HEK293T (cell line): ENCODE data around the gene CTSW.

Experiments used
- ARNT ChIP-seq: fragments of 450-650 bp; IDR thresholded peaks from 2 replicates; pipeline ENCODE4 v1.6.1; 2017; ENCODE audit warnings: mild to moderate bottlenecking
- ELF4 ChIP-seq: fragments of 450-650 bp; IDR thresholded peaks from 2 replicates; pipeline ENCODE4 v1.6.1; 2017; ENCODE audit warnings: antibody characterized with exemption
- FOXA1 ChIP-seq: fragments of 450-650 bp; IDR thresholded peaks from 2 replicates; pipeline ENCODE4 v1.6.1; 2016; ENCODE audit warnings: mild to moderate bottlenecking
- FOXK2 ChIP-seq: fragments of 450-650 bp; IDR thresholded peaks from 2 replicates; pipeline ENCODE4 v1.6.1; 2016; ENCODE audit warnings: mild to moderate bottlenecking
- FOXM1 ChIP-seq: fragments of 450-650 bp; IDR thresholded peaks from 2 replicates; pipeline ENCODE4 v1.6.1; 2017; ENCODE audit warnings: mild to moderate bottlenecking, borderline replicate concordance
- L3MBTL2 ChIP-seq: fragments of 450-650 bp; conservative IDR thresholded peaks from 2 replicates; pipeline ENCODE4 v1.6.1; 2016; ENCODE audit warnings: mild to moderate bottlenecking
- NFRKB ChIP-seq: fragments of 450-650 bp; IDR thresholded peaks from 2 replicates; pipeline ENCODE4 v1.6.1; 2016; ENCODE audit warnings: mild to moderate bottlenecking, moderate library complexity
- PKNOX1 ChIP-seq: fragments of 450-650 bp; IDR thresholded peaks from 2 replicates; pipeline ENCODE4 v1.6.1; 2016
- SP1 ChIP-seq: fragments of 450-650 bp; IDR thresholded peaks from 2 replicates; pipeline ENCODE4 v1.6.1; 2017
- SUZ12 ChIP-seq: fragments of 450-650 bp; IDR thresholded peaks from 2 replicates; pipeline ENCODE4 v1.6.1; 2016; ENCODE audit warnings: mild to moderate bottlenecking
- ZNF384 ChIP-seq: fragments of 450-650 bp; IDR thresholded peaks from 2 replicates; pipeline ENCODE4 v1.6.1; 2016

GRCh38 chr11:65854161-65854592 is 25.5 kb upstream of the CTSW start:
- no peak for TF ChIP-seq L3MBTL2
- no peak for TF ChIP-seq SP1
- TF ChIP-seq PKNOX1: no peak
- TF ChIP-seq NFRKB: no peak
- no peak for TF ChIP-seq FOXM1
- no peak for TF ChIP-seq FOXK2
- TF ChIP-seq ZNF384: no peak
- TF ChIP-seq ARNT: no peak
- no peak for TF ChIP-seq ELF4
- no peak for TF ChIP-seq FOXA1
- TF ChIP-seq SUZ12: no peak
